HepG2 (cell line): Measurements from ENCODE around the gene CUL5. TPM values are rescaled to one million over a fixed set of nuclear protein-coding genes. Genes with fewer than 3 reads are reported as not detected.

Experiments used
- ATAC-seq: fragments of 200-7000 bp; cut with Tn5 transposase; 3 replicates; pipeline ENCODE4 v1.9.1; 2020; ENCODE audit warnings: mild to moderate bottlenecking, moderate library complexity
- BruUV-seq: library from RNA; stranded (reverse); fragments of 400-500 nt; replicated peaks from 2 replicates; lab custom pipeline; 2021; lab: Mats Ljungman, UMichigan
- CTCF ChIA-PET: fragments of 300-600 bp; formaldehyde crosslinking; extraction: SDS; loops from one replicate; lab custom pipeline; 2021; ENCODE audit warnings: low total read pairs, inconsistent platforms, low intra/inter-chr PET ratio; lab: Yijun Ruan, JAX
- POLR2A ChIA-PET: fragments of 350-600 bp; sonication (Branson Sonifier 250); formaldehyde crosslinking; loops from one replicate; lab custom pipeline; 2020; ENCODE audit warnings: antibody characterized with exemption, inconsistent platforms; lab: Yijun Ruan, JAX
- DNase-seq: peaks from one replicate; pipeline ENCODE4 v3.0.0-alpha.2; 2015; ENCODE audit warnings: low spot score
- FAIRE-seq: peaks from 3 replicates; lab custom pipeline; 2011; peaks lifted over from hg19 to GRCh38; lab: Jason Lieb, UNC
- H2AFZ ChIP-seq: one replicate; pipeline ENCODE4 v1.6.1; 2011; ENCODE audit warnings: low read length, inconsistent platforms
- H3K27ac ChIP-seq: fragments of 300-600 bp; 3 replicates; pipeline ENCODE4 v1.8.0; 2011; ENCODE audit warnings: mixed run types, mild to moderate bottlenecking, mixed read lengths, low read length, inconsistent platforms; ENCODE audit not compliant: insufficient read depth; ENCODE audit errors: extremely low read length
- H3K27me3 ChIP-seq, 2 experiments: fragments of 200-600 bp in 1 of 2; 2 replicates in 1 of 2; 3 replicates in 1 of 2; pipeline versions ENCODE4 v1.6.0 to v1.8.0; 2011; ENCODE audit warnings: low read length in 2 of 2, mild to moderate bottlenecking in 2 of 2, moderate library complexity in 2 of 2, inconsistent platforms in 1 of 2; ENCODE audit not compliant: insufficient read depth in 2 of 2, control insufficient read depth in 1 of 2
- H3K36me3 ChIP-seq, 2 experiments: fragments of 200-600 bp in 1 of 2; replicated peaks in 1 of 2; 2 replicates in 1 of 2; 3 replicates in 1 of 2; pipeline versions ENCODE4 v1.5.1 to v1.8.0; 2011; ENCODE audit warnings: low read length in 2 of 2, inconsistent platforms in 1 of 2; ENCODE audit not compliant: insufficient read depth in 2 of 2, control insufficient read depth in 1 of 2
- H3K4me1 ChIP-seq: 2 replicates; pipeline ENCODE4 v1.5.1; 2012; ENCODE audit warnings: low read length, inconsistent platforms; ENCODE audit not compliant: insufficient read depth
- H3K4me2 ChIP-seq: 2 replicates; pipeline ENCODE4 v1.6.0; 2011; ENCODE audit warnings: low read depth, low read length, inconsistent platforms
- H3K4me3 ChIP-seq, 3 experiments: fragments of 200-600 bp in 1 of 3; sonication (generic), shearing (Covaris generic) in 1 of 3; replicated peaks in 1 of 3; 2 replicates each; pipeline ENCODE4 v1.5.1; 2011 to 2016; ENCODE audit warnings: low read length in 3 of 3, inconsistent platforms in 2 of 3, low read depth in 2 of 3, mild to moderate bottlenecking in 2 of 3, control low read depth in 1 of 3, mixed read lengths in 1 of 3; ENCODE audit not compliant: insufficient read depth in 1 of 3
- H3K79me2 ChIP-seq: one replicate; pipeline ENCODE4 v1.6.1; 2011; ENCODE audit warnings: low read length, inconsistent platforms; ENCODE audit not compliant: insufficient read depth
- H3K9ac ChIP-seq: 2 replicates; pipeline ENCODE4 v1.6.0; 2011; ENCODE audit warnings: mild to moderate bottlenecking, low read depth, low read length, inconsistent platforms; ENCODE audit not compliant: insufficient read depth
- H3K9me3 ChIP-seq: 2 replicates; pipeline ENCODE4 v1.5.1; 2012; ENCODE audit warnings: mild to moderate bottlenecking, low read length
- H4K20me1 ChIP-seq: 2 replicates; pipeline ENCODE4 v1.6.0; 2011; ENCODE audit warnings: inconsistent platforms, mild to moderate bottlenecking, low read length, moderate library complexity; ENCODE audit not compliant: insufficient read depth
- GMEB1 ChIP-seq: sonication (generic); formaldehyde crosslinking; IDR thresholded peaks from 2 replicates; pipeline ENCODE4 v1.5.1; 2020; ENCODE audit warnings: missing genetic modification reagents, mild to moderate bottlenecking, borderline replicate concordance
- IRF9 ChIP-seq: sonication (generic); formaldehyde crosslinking; IDR thresholded peaks from 2 replicates; pipeline ENCODE4 v1.8.0; 2022; ENCODE audit warnings: missing genetic modification reagents, mild to moderate bottlenecking, borderline replicate concordance
- KMT2A ChIP-seq: sonication (generic); formaldehyde crosslinking; IDR thresholded peaks from 2 replicates; pipeline ENCODE4 v1.4.0; 2020; ENCODE audit warnings: missing genetic modification reagents
- SIX1 ChIP-seq: sonication (generic); formaldehyde crosslinking; IDR thresholded peaks from 2 replicates; pipeline ENCODE4 v1.4.0; 2020; ENCODE audit warnings: missing genetic modification reagents, borderline replicate concordance
- SMARCE1 ChIP-seq: fragments of 450-650 bp; IDR thresholded peaks from 2 replicates; pipeline ENCODE4 v1.6.1; 2017; ENCODE audit warnings: borderline replicate concordance
- SOX5 ChIP-seq: IDR thresholded peaks from 2 replicates; pipeline ENCODE4 v1.6.1; 2016; ENCODE audit warnings: borderline replicate concordance
- SP140L ChIP-seq: sonication (generic); formaldehyde crosslinking; IDR thresholded peaks from 2 replicates; pipeline ENCODE4 v1.4.0; 2020; ENCODE audit warnings: missing genetic modification reagents, borderline replicate concordance
- TCF7 ChIP-seq: sonication (generic); IDR thresholded peaks from 2 replicates; pipeline ENCODE4 v1.6.1; 2016; ENCODE audit warnings: antibody characterized with exemption, low read depth
- ZBTB1 ChIP-seq: sonication (generic); formaldehyde crosslinking; IDR thresholded peaks from 2 replicates; pipeline ENCODE4 v1.4.0; 2020; ENCODE audit warnings: missing genetic modification reagents, borderline replicate concordance
- ZC3H4 ChIP-seq: sonication (generic); formaldehyde crosslinking; IDR thresholded peaks from 2 replicates; pipeline ENCODE4 v1.4.0; 2020; ENCODE audit warnings: missing genetic modification reagents, borderline replicate concordance
- ZNF24 ChIP-seq: fragments of 450-650 bp; IDR thresholded peaks from 2 replicates; pipeline ENCODE4 v1.6.1; 2017; ENCODE audit warnings: antibody characterized with exemption, mild to moderate bottlenecking
- ZNF274 ChIP-seq: sonication (generic); formaldehyde crosslinking; IDR thresholded peaks from 2 replicates; pipeline ENCODE4 v1.5.1; 2020; ENCODE audit warnings: mild to moderate bottlenecking, missing genetic modification reagents
- ZNF678 ChIP-seq: sonication (generic); formaldehyde crosslinking; IDR thresholded peaks from 2 replicates; pipeline ENCODE4 v1.4.0; 2020; ENCODE audit warnings: mild to moderate bottlenecking, missing genetic modification reagents
- WGBS: methylation state at CpG from one replicate; pipeline ENCODE4 v1.1.6; 2017; ENCODE audit warnings: low lambda C conversion rate; 5-methylcytosine and 5-hydroxymethylcytosine counted together
- in situ Hi-C: cut with HindIII; loops from 2 replicates; pipeline ENCODE4 v1.10.0; 2017; ENCODE audit warnings: low pct_unique_long_range_greater_than_20kb; ENCODE audit not compliant: extremely low pct_ligation_motif_present
- intact Hi-C: fragments of 100-400 bp; cut with micrococcal nuclease; formaldehyde crosslinking; loops from one replicate; pipeline ENCODE4 v1.10.0; 2022; ENCODE audit not compliant: unreplicated experiment
- polyA plus RNA-seq, 8 experiments: library from polyadenylated mRNA; depleted of rRNA in 3 of 8; stranded (reverse) in 7 of 8; unstranded in 1 of 8; fragments of >200 nt; fragmentation: Illumina TruSeq in 4 of 8; extraction: Trizol in 4 of 8; gene quantifications; 2 replicates each; pipeline versions ENCODE4 v1.2.1 to v1.2.3, GENCODE V29; 2011 to 2016; ENCODE audit warnings: low read depth in 4 of 8, missing spikeins in 1 of 8, mixed read lengths in 1 of 8; ENCODE audit not compliant: insufficient read depth in 1 of 8
- total RNA-seq, 5 experiments: library from RNA; depleted of rRNA; stranded (reverse); fragments of >200 nt; fragmentation: Illumina TruSeq; extraction: Trizol; gene quantifications; 2 replicates each; pipeline ENCODE4 v1.2.3, GENCODE V29; 2016; ENCODE audit warnings: low read depth in 1 of 5

CUL5 gene
- total and polyA plus RNA-seq, 2 of the 13 experiments (the other 11 are each of a cell fraction or from before 2014, with no cell fraction given) = 7.0 to 24.7 TPM

- no peak for TF ChIP-seq SIX1
- no peak for TF ChIP-seq ZNF678 (CRISPR knock-in tag)
- no peak for TF ChIP-seq SOX5 (CRISPR knock-in tag)
- TF ChIP-seq IRF9 (CRISPR knock-in tag) = no peak
- no peak for TF ChIP-seq TCF7
Measured at GRCh38 chr11:108034034-108034433, 25.3 kb downstream of the CUL5 start (continued).

GRCh38 chr11:108034952-108035351 is 26.3 kb downstream of the CUL5 start:
- no peak overlapping the region for H3K4me3 ChIP-seq
- intact Hi-C loops (no loop called here), in situ Hi-C loops (no loop called here)
- no peaks in the 10 kb centered on the region for H3K27me3 ChIP-seq
- peaks cover 34% of the 10 kb centered on the region for H3K79me2 ChIP-seq
- ChIA-PET POLR2A (no interaction called here), CTCF (no interaction called here)
- no peaks in the 10 kb centered on the region for H3K9me3 ChIP-seq
- FAIRE-seq (no peak), DNase-seq (no peak), ATAC-seq (no peak)
- TF ChIP-seq ZNF274 (no peak), KMT2A (no peak), SP140L (CRISPR knock-in tag) (no peak), GMEB1 (CRISPR knock-in tag) (no peak), ZNF678 (CRISPR knock-in tag) (no peak), ZC3H4 (CRISPR knock-in tag) (no peak), SMARCE1 (no peak), ZNF24 (no peak), ZBTB1 (CRISPR knock-in tag) (no peak)
- no peak overlapping the region for H3K9ac ChIP-seq
- H2AFZ ChIP-seq = no peak overlapping the region
- no TSS peak for BruUV-seq
- H3K4me2 ChIP-seq = no peak overlapping the region
- H3K4me1 ChIP-seq = no peaks in the 10 kb centered on the region
- H3K36me3 ChIP-seq = peaks cover 8 to 50% of the 10 kb centered on the region in 2 experiments
- no peak overlapping the region for H3K27ac ChIP-seq
- H4K20me1 ChIP-seq = peaks cover 12% of the 10 kb centered on the region; the same call in 1 of the 2 replicates
- WGBS = 100% methylated on average over 1 of the region's 1 CpG
